Peyer's patch (tissue), 4 donors: Measurements from ENCODE around the gene SMG6.

Experiments used
- POLR2A ChIP-seq, 2 donors: fragments of 450-650 bp; IDR thresholded peaks; one replicate each; pipeline ENCODE4 v1.5.1; 2017; ENCODE audit warnings: antibody characterized with exemption in 2 of 2, mild to moderate bottlenecking in 2 of 2, moderate library complexity in 2 of 2
- TF ChIP-seq, protein P1 (sequence below), 6 experiments: fragments of 450-650 bp in 4 of 6; fragments of 200-600 bp in 2 of 6; sonication (generic) in 1 of 6; IDR thresholded peaks; one replicate each; pipeline ENCODE4 v1.5.1; 2017 to 2019; ENCODE audit warnings: antibody characterized with exemption in 6 of 6, mild to moderate bottlenecking in 3 of 6, moderate library complexity in 1 of 6

DNA sequence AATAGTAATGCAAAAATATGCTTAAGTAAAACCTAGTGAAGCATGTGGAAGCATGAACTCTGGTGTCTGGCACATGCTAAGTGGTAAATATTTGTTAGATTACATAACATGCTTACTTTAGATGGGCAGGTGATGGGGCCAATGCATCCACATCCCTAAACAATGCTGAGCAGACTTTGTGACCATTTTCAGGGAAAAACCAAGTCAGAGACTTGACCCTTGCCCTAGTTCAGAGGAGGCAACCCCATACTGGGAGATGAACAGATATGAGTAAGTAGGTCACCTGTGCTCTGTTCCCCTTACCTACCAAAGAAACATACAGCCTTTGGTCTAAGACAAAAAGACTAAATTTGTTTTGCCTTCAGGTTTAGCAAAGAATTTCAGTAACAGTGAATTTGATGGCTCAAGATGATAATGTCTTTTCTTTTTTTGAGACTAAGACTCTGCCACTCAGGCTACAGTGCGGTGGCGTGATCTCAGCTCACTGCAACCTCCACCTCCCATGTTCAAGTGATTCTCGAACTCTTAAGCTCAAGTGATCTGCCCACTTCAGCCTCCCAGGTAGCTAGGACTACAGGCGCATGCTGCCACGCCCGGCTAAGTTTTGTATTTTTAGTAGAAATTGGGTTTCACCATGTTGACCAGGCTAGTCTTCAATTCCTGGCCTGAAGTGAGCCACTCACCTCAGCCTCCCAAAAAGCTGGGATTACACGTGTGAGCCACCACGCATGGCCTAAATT, 157.3 kb downstream of the SMG6 start:
- TF ChIP-seq, protein P1, sequence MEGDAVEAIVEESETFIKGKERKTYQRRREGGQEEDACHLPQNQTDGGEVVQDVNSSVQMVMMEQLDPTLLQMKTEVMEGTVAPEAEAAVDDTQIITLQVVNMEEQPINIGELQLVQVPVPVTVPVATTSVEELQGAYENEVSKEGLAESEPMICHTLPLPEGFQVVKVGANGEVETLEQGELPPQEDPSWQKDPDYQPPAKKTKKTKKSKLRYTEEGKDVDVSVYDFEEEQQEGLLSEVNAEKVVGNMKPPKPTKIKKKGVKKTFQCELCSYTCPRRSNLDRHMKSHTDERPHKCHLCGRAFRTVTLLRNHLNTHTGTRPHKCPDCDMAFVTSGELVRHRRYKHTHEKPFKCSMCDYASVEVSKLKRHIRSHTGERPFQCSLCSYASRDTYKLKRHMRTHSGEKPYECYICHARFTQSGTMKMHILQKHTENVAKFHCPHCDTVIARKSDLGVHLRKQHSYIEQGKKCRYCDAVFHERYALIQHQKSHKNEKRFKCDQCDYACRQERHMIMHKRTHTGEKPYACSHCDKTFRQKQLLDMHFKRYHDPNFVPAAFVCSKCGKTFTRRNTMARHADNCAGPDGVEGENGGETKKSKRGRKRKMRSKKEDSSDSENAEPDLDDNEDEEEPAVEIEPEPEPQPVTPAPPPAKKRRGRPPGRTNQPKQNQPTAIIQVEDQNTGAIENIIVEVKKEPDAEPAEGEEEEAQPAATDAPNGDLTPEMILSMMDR (IDR thresholded peaks at IDR 0.05), result no peak
- no peak for TF ChIP-seq POLR2A (IDR thresholded peaks at IDR 0.05)
